OCI-LY7 (cell line): ENCODE measurements around the gene RAB31. TPM values are rescaled to one million over a fixed set of nuclear protein-coding genes. Genes with fewer than 3 reads are reported as not detected.
"Not testable (repeated sequence)": the region's sequence is repeated elsewhere in the genome, so short reads cannot be mapped to it uniquely, and the experiment has no call there.

Experiments
- BruUV-seq: library from RNA; stranded (reverse); fragments of 400-500 nt; replicated peaks from 2 replicates; lab custom pipeline; 2021; lab: Mats Ljungman, UMichigan
- CTCF ChIA-PET: fragments of 300-600 bp; sonication (Branson Sonifier 250); formaldehyde crosslinking; loops from one replicate; lab custom pipeline; 2022; ENCODE audit warnings: antibody characterized with exemption; ENCODE audit not compliant: unreplicated experiment; lab: Charles Lee
- POLR2A ChIA-PET: fragments of 300-600 bp; sonication (Branson Sonifier 250); formaldehyde crosslinking; loops from one replicate; lab custom pipeline; 2022; ENCODE audit warnings: antibody characterized with exemption; lab: Charles Lee
- DNase-seq: peaks from one replicate; pipeline ENCODE4 v3.0.0-alpha.2; 2015; ENCODE audit warnings: low spot score
- H2AFZ ChIP-seq: fragments of 200-600 bp; sonication (generic), shearing (Covaris generic); 2 replicates; pipeline ENCODE4 v1.6.1; 2014; ENCODE audit warnings: mild to moderate bottlenecking, antibody characterized with exemption, low read length, moderate library complexity
- H3K27ac ChIP-seq: fragments of 200-600 bp; sonication (generic); 2 replicates; pipeline ENCODE4 v1.5.1; 2014; ENCODE audit warnings: mixed run types, low read depth, mild to moderate bottlenecking, moderate library complexity, low read length, inconsistent platforms; ENCODE audit not compliant: poor library complexity, severe bottlenecking
- H3K36me3 ChIP-seq: fragments of 200-600 bp; sonication (generic); 2 replicates; pipeline ENCODE4 v1.6.1; 2014; ENCODE audit warnings: mild to moderate bottlenecking, antibody characterized with exemption, low read length, moderate library complexity, mixed read lengths; ENCODE audit not compliant: insufficient read depth
- H3K4me1 ChIP-seq: fragments of 200-600 bp; sonication (generic); 2 replicates; pipeline ENCODE4 v1.5.1; 2014; ENCODE audit warnings: mild to moderate bottlenecking, low read length; ENCODE audit not compliant: insufficient read depth, poor library complexity, severe bottlenecking
- H3K4me2 ChIP-seq: fragments of 200-600 bp; sonication (generic); 2 replicates; pipeline ENCODE4 v1.6.1; 2014; ENCODE audit warnings: mild to moderate bottlenecking, low read length
- H3K4me3 ChIP-seq: fragments of 200-600 bp; sonication (generic); 2 replicates; pipeline ENCODE4 v1.5.1; 2014; ENCODE audit warnings: mild to moderate bottlenecking, low read depth, low read length; ENCODE audit not compliant: poor library complexity, severe bottlenecking
- H3K79me2 ChIP-seq: fragments of 200-600 bp; sonication (generic); 2 replicates; pipeline ENCODE4 v1.6.1; 2016; ENCODE audit warnings: low read depth, mild to moderate bottlenecking, low read length, moderate library complexity, mixed read lengths; ENCODE audit not compliant: insufficient read depth
- H3K9me2 ChIP-seq: fragments of 200-600 bp; sonication (generic); 2 replicates; pipeline ENCODE4 v1.6.1; 2016; ENCODE audit warnings: mild to moderate bottlenecking, low read length, mixed read lengths; ENCODE audit not compliant: insufficient read depth
- H3K9me3 ChIP-seq: fragments of 200-600 bp; sonication (generic); 2 replicates; pipeline ENCODE4 v1.6.1; 2014; ENCODE audit warnings: mild to moderate bottlenecking, mixed run types, low read length, mixed read lengths
- H4K20me1 ChIP-seq: fragments of 200-600 bp; sonication (generic); 2 replicates; pipeline ENCODE4 v1.6.1; 2014; ENCODE audit warnings: mild to moderate bottlenecking, antibody characterized with exemption, low read length, moderate library complexity, mixed read lengths; ENCODE audit not compliant: insufficient read depth
- CTCF ChIP-seq: fragments of 200-600 bp; sonication (generic); conservative IDR thresholded peaks from 2 replicates; pipeline ENCODE4 v1.5.1; 2014; ENCODE audit warnings: mild to moderate bottlenecking, antibody characterized with exemption, low read length, moderate library complexity, mixed read lengths
- EZH2phosphoT487 ChIP-seq: fragments of 200-600 bp; sonication (generic); IDR thresholded peaks from 2 replicates; pipeline ENCODE4 v1.6.1; 2018; ENCODE audit warnings: low read depth, borderline replicate concordance, mild to moderate bottlenecking, mixed run types, antibody characterized with exemption, low read length, moderate library complexity, mixed read lengths
- intact Hi-C: fragments of 100-400 bp; cut with micrococcal nuclease; formaldehyde crosslinking; loops from one replicate; pipeline ENCODE4 v1.10.0; 2022; ENCODE audit not compliant: unreplicated experiment
- total RNA-seq, 2 experiments: library from RNA; depleted of rRNA in 1 of 2; stranded (reverse); fragments of >200 nt in 1 of 2; shearing (Covaris generic) in 1 of 2; gene quantifications; 2 replicates each; pipeline ENCODE4 v1.2.3, GENCODE V29; 2014 to 2022

RAB31 gene
- total RNA-seq, 2 experiments from 2014 or later, result not detected

GRCh38 chr18:9898792-9899549 is 190.9 kb downstream of the RAB31 start:
- BruUV-seq, result no TSS peak
- CTCF ChIA-PET, result no interaction called here
- H3K27ac ChIP-seq, result no peak overlapping the region
- H3K4me1 ChIP-seq, result no peaks in the 10 kb centered on the region
- no peaks in the 10 kb centered on the region for H3K9me3 ChIP-seq
- no peak overlapping the region for H3K4me3 ChIP-seq
- no peaks in the 10 kb centered on the region for H3K79me2 ChIP-seq
- no peaks in the 10 kb centered on the region for H3K9me2 ChIP-seq
- intact Hi-C loops, result no loop called here
- TF ChIP-seq CTCF (no peak), EZH2phosphoT487 (no peak)
- no peaks in the 10 kb centered on the region for H3K36me3 ChIP-seq
- H4K20me1 ChIP-seq, result no peaks in the 10 kb centered on the region
- POLR2A ChIA-PET, result interaction anchor here (0.6 to 1.5 kb wide), 2 partner anchors 9 to 332 kb away, joined by 3 to 4 read pairs; no protein-coding TSS in a partner anchor
- no peak overlapping the region for H3K4me2 ChIP-seq
- DNase-seq, result no peak
- H2AFZ ChIP-seq, result no peak overlapping the region

GRCh38 chr18:9899550-9899930 is 191.4 kb downstream of the RAB31 start:
- DNase-seq, H4K20me1 ChIP-seq, H3K27ac ChIP-seq, H2AFZ ChIP-seq, intact Hi-C loops, H3K9me3 ChIP-seq, H3K79me2 ChIP-seq, H3K36me3 ChIP-seq, CTCF ChIA-PET, BruUV-seq, H3K4me2 ChIP-seq, H3K9me2 ChIP-seq, H3K4me3 ChIP-seq, H3K4me1 ChIP-seq: not testable (repeated sequence)
- POLR2A ChIA-PET, result interaction anchor here (1.5 kb wide), 1 partner anchor 8 kb away, joined by 4 read pairs; no protein-coding TSS in a partner anchor

GRCh38 chr18:9900699-9901098 is 192.6 kb downstream of the RAB31 start:
- ChIA-PET CTCF (no interaction called here), POLR2A (no interaction called here)
- Histone ChIP-seq H3K27ac (no peak overlapping the region), H3K36me3 (no peaks in the 10 kb centered on the region), H3K79me2 (no peaks in the 10 kb centered on the region), H3K4me3 (no peak overlapping the region), H3K4me1 (no peaks in the 10 kb centered on the region), H2AFZ (no peak overlapping the region), H4K20me1 (no peaks in the 10 kb centered on the region), H3K9me3 (no peaks in the 10 kb centered on the region), H3K4me2 (no peak overlapping the region), H3K9me2 (no peaks in the 10 kb centered on the region)
- DNase-seq, result no peak
- no peak for TF ChIP-seq CTCF
- no peak for TF ChIP-seq EZH2phosphoT487
- BruUV-seq, result no TSS peak
- intact Hi-C loops, result no loop called here
